ENCODE results near the gene FN3KRP.

GRCh38 chr17:82702231-82702927, 14.1 kb upstream of the FN3KRP start:
- TF ChIP-seq CTCF (IDR thresholded peaks at IDR 0.05) = no peak
- peak; percentile 85 for TF ChIP-seq POLR2A (IDR thresholded peaks at IDR 0.05)

Measured in transverse colon (tissue), 3 donors.